ENCODE measurements around the gene HKDC1.
"Not testable (repeated sequence)": the region's sequence is repeated elsewhere in the genome, so short reads cannot be mapped to it uniquely, and the experiment has no call there.

DNA sequence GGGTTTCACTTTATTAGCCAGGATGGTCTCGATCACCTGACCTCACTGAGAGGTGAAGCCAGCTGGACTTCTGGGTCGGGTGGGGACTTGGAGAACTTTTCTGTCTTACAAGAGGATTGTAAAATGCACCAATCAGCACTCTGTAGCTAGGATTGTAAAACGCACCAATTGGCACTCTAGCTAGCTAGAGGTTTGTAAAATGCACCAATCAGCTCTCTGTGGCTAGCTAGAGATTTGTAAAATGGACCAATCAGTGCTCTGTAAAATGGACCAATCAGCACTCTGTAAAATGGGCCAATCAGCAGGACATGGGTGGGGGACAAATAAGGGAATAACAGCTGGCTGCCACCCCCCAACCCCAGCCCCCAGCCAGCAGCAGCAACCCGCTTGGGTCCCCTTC, 44.8 kb upstream of the HKDC1 start:
- TF ChIP-seq, protein P1, sequence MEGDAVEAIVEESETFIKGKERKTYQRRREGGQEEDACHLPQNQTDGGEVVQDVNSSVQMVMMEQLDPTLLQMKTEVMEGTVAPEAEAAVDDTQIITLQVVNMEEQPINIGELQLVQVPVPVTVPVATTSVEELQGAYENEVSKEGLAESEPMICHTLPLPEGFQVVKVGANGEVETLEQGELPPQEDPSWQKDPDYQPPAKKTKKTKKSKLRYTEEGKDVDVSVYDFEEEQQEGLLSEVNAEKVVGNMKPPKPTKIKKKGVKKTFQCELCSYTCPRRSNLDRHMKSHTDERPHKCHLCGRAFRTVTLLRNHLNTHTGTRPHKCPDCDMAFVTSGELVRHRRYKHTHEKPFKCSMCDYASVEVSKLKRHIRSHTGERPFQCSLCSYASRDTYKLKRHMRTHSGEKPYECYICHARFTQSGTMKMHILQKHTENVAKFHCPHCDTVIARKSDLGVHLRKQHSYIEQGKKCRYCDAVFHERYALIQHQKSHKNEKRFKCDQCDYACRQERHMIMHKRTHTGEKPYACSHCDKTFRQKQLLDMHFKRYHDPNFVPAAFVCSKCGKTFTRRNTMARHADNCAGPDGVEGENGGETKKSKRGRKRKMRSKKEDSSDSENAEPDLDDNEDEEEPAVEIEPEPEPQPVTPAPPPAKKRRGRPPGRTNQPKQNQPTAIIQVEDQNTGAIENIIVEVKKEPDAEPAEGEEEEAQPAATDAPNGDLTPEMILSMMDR (IDR thresholded peaks at IDR 0.05) = not testable (repeated sequence)
- not testable (repeated sequence) for TF ChIP-seq POLR2A (IDR thresholded peaks at IDR 0.05)

All from heart left ventricle (tissue), 13 donors.